Lung (tissue), 11 donors: ENCODE measurements around the gene SMIM45.

Experiments
- ATAC-seq: fragments of 200-7000 bp; cut with Tn5 transposase; one replicate; pipeline ENCODE4 v1.9.1; 2020; ENCODE audit warnings: moderate number of reproducible peaks; ENCODE audit not compliant: insufficient read depth, low FRiP score
- DNase-seq, 3 donors: peaks; one replicate each; pipeline ENCODE4 v3.0.0-alpha.2; 2013 to 2017
- H3K27ac ChIP-seq, 2 donors: one replicate each; pipeline ENCODE4 v1.5.1; 2013; ENCODE audit warnings: mild to moderate bottlenecking in 2 of 2, moderate library complexity in 2 of 2, control low read depth in 1 of 2, inconsistent platforms in 1 of 2, low read depth in 1 of 2, low read length in 1 of 2
- H3K27me3 ChIP-seq, 3 donors: one replicate each; pipeline ENCODE4 v1.5.1; 2013; ENCODE audit warnings: low read length in 2 of 3; ENCODE audit not compliant: control insufficient read depth in 3 of 3, insufficient read depth in 3 of 3
- H3K36me3 ChIP-seq, 4 donors: one replicate each; pipeline ENCODE4 v1.5.1; 2013; ENCODE audit warnings: low read length in 4 of 4, mild to moderate bottlenecking in 1 of 4, moderate library complexity in 1 of 4; ENCODE audit not compliant: control insufficient read depth in 4 of 4, insufficient read depth in 4 of 4
- H3K4me1 ChIP-seq, 5 donors: one replicate each; pipeline ENCODE4 v1.5.1; 2013; ENCODE audit warnings: low read length in 5 of 5, mild to moderate bottlenecking in 2 of 5, moderate library complexity in 1 of 5; ENCODE audit not compliant: control insufficient read depth in 5 of 5, insufficient read depth in 5 of 5
- H3K4me3 ChIP-seq: one replicate; pipeline ENCODE4 v1.5.1; 2013; ENCODE audit warnings: mild to moderate bottlenecking, control low read depth, moderate library complexity
- H3K9ac ChIP-seq, 2 donors: one replicate each; pipeline ENCODE4 v1.5.1; 2013; ENCODE audit warnings: low read length in 2 of 2, control low read depth in 1 of 2; ENCODE audit not compliant: insufficient read depth in 1 of 2
- H3K9me3 ChIP-seq, 4 donors: one replicate each; pipeline ENCODE4 v1.5.1; 2013; ENCODE audit warnings: low read length in 3 of 4, mild to moderate bottlenecking in 1 of 4, moderate library complexity in 1 of 4; ENCODE audit not compliant: control insufficient read depth in 4 of 4, insufficient read depth in 3 of 4
- WGBS, 2 donors: extraction: QIAGEN DNeasy Blood & Tissue Kit; methylation state at CpG; one replicate each; pipeline ENCODE4 v1.1.7; 2013; 5-methylcytosine and 5-hydroxymethylcytosine counted together
- TF ChIP-seq, protein P1 (sequence below): IDR thresholded peaks from 2 replicates; pipeline ENCODE4 v1.5.1; 2012; ENCODE audit warnings: mild to moderate bottlenecking; ENCODE audit errors: control extremely low read depth, extremely low read depth
- donor health status: control.
- donor health status: control.
- donor health status: Bipolar disorder and iron deficiency.
- donor health status: healthy.
- donor health status: DM: yes; HTN: yes; CAD: no.

SMIM45 gene

GRCh38 chr22:41952713-41953112 lies 763 bp downstream of the SMIM45 start:
- Histone ChIP-seq H3K9me3 (no peaks in the 10 kb centered on the region), H3K9ac (no peak overlapping the region), H3K4me3 (no peak overlapping the region), H3K4me1 (no peaks in the 10 kb centered on the region), H3K27ac (no peak overlapping the region), H3K27me3 (no peaks in the 10 kb centered on the region), H3K36me3 (no peaks in the 10 kb centered on the region)
- ATAC-seq (no peak), DNase-seq (no peak)
- TF ChIP-seq, protein P1, sequence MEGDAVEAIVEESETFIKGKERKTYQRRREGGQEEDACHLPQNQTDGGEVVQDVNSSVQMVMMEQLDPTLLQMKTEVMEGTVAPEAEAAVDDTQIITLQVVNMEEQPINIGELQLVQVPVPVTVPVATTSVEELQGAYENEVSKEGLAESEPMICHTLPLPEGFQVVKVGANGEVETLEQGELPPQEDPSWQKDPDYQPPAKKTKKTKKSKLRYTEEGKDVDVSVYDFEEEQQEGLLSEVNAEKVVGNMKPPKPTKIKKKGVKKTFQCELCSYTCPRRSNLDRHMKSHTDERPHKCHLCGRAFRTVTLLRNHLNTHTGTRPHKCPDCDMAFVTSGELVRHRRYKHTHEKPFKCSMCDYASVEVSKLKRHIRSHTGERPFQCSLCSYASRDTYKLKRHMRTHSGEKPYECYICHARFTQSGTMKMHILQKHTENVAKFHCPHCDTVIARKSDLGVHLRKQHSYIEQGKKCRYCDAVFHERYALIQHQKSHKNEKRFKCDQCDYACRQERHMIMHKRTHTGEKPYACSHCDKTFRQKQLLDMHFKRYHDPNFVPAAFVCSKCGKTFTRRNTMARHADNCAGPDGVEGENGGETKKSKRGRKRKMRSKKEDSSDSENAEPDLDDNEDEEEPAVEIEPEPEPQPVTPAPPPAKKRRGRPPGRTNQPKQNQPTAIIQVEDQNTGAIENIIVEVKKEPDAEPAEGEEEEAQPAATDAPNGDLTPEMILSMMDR: no peak
- WGBS, 2 donors: 91 to 97% methylated on average over 2 of the region's 2 CpGs

DNA sequence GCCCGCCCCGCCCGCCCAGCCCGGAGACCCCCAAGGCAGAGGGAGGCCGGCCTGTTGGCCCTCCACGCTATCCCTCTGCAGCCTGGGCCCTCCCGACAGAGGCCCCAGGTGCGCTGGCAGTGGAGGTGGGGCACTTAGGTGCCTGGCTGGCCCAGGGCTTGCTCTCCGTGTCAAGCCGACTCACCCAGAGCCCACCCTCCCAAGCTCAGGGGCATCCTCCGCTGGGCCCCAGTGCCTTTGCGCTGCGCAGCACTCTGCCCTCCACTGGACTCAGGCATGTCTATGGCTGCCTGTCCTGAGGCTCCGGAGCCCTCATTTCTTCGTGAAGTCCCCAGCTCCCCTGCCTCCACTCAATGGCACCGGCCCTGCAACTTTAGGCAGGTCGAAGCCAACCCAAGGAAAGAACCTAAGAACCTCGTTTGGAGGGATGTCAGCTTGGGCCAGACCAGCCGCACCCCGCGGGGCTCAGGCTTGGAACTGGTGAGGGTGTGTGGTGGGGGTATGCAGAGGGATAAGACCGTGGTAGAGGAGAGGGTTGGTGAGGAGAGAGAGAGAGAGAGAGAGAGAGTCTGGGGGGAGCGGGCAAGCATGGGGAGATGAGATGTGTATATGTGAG lies 6.1 kb downstream of the SMIM45 start:
- Histone ChIP-seq H3K4me3 (no peak overlapping the region), H3K27me3 (no peaks in the 10 kb centered on the region), H3K4me1 (peaks cover 0 to 7% (median 0%) of the 10 kb centered on the region in 5 donors), H3K27ac (no peak overlapping the region), H3K9ac (no peak overlapping the region), H3K9me3 (no peaks in the 10 kb centered on the region), H3K36me3 (no peaks in the 10 kb centered on the region)
- DNase-seq (no peak), ATAC-seq (no peak)
- WGBS, 2 donors: 49 to 52% methylated on average over 19 to 23 of the region's 23 CpGs
- TF ChIP-seq, protein P1: no peak

DNA sequence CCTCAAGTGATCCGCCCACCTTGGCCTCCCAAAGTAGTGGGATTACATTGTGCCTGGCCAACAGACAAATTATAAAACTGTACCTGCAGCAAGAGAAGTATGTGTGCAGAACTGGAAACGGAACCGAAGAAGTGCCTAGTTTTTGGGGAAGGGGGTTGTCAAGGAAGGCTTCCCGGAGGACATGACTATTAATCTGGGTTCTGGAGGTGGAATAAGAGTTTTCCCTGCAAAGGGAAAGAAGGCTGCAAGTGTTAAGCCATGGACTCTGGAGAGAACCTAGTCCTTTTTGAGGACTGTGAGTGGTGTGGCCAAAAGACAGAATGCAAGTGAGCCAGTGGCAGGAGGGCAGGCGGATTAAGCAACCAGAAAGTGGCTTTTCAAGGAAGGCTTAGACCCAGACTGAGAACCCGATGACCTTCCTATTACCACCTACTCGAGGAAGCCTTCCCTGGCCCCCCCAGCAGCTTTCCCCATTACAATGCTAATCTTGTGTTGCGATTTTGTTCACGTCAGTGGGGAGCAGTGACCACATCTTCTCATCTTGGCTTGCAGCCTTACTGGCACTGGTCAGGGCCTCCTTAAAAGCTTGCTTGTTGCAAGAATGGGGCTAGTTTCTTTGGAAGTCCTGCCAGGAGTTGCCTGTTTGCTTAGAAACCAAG lies 11.6 kb downstream of the SMIM45 start:
- no peak for ATAC-seq

More for the DNA sequence above, 11.6 kb downstream of the SMIM45 start:
- no peaks in the 10 kb centered on the region for H3K36me3 ChIP-seq
- no peaks in the 10 kb centered on the region for H3K27me3 ChIP-seq
- H3K27ac ChIP-seq: peak overlapping the region in 1 of 2 donors; percentile 20
- WGBS, 2 donors: 59 to 66% methylated on average over 9 of the region's 9 CpGs
- no peaks in the 10 kb centered on the region for H3K9me3 ChIP-seq
- peaks cover 0 to 10% (median 2%) of the 10 kb centered on the region in 5 donors for H3K4me1 ChIP-seq
- DNase-seq: peak in 2 of 3 donors; percentile 52 to 68
- no peak overlapping the region for H3K9ac ChIP-seq
- no peak overlapping the region for H3K4me3 ChIP-seq
- TF ChIP-seq, protein P1: no peak
